ENCODE data around the gene SKAP2.
A peak's percentile ranks its signal among the peaks of the same experiment; 100 is the strongest.

The SKAP2 gene, protein sequence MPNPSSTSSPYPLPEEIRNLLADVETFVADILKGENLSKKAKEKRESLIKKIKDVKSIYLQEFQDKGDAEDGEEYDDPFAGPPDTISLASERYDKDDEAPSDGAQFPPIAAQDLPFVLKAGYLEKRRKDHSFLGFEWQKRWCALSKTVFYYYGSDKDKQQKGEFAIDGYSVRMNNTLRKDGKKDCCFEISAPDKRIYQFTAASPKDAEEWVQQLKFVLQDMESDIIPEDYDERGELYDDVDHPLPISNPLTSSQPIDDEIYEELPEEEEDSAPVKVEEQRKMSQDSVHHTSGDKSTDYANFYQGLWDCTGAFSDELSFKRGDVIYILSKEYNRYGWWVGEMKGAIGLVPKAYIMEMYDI

GRCh38 chr7:26864309-26865093, at the start of gene SKAP2:
TSS of gene SKAP2 (minus strand) at chr7:26864590. CDS start at chr7:26864429, 161 bp downstream.
- peak within 1 kb of the TSS; percentile 85 for H3K4me3 ChIP-seq (ENCODE audit: low read depth, low read length)
- TF ChIP-seq, protein P1, sequence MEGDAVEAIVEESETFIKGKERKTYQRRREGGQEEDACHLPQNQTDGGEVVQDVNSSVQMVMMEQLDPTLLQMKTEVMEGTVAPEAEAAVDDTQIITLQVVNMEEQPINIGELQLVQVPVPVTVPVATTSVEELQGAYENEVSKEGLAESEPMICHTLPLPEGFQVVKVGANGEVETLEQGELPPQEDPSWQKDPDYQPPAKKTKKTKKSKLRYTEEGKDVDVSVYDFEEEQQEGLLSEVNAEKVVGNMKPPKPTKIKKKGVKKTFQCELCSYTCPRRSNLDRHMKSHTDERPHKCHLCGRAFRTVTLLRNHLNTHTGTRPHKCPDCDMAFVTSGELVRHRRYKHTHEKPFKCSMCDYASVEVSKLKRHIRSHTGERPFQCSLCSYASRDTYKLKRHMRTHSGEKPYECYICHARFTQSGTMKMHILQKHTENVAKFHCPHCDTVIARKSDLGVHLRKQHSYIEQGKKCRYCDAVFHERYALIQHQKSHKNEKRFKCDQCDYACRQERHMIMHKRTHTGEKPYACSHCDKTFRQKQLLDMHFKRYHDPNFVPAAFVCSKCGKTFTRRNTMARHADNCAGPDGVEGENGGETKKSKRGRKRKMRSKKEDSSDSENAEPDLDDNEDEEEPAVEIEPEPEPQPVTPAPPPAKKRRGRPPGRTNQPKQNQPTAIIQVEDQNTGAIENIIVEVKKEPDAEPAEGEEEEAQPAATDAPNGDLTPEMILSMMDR (IDR thresholded peaks at IDR 0.05; ENCODE audit: insufficient read depth, low read depth, low read length, missing control alignments): no peak
- peak; percentile 99 for DNase-seq (ENCODE audit: low read depth)

GRCh38 chr7:26912933-26913536, 48.6 kb upstream of the SKAP2 start:
- TF ChIP-seq, protein P1 (IDR thresholded peaks at IDR 0.05; ENCODE audit: insufficient read depth, low read depth, low read length, missing control alignments): no peak

GRCh38 chr7:26912338-26912737, 47.9 kb upstream of the SKAP2 start:
- no peak for DNase-seq (ENCODE audit: low read depth)

More at GRCh38 chr7:26912933-26913536, 48.6 kb upstream of the SKAP2 start:
- H3K4me3 ChIP-seq (ENCODE audit: low read depth, low read length): no peak overlapping the region
- DNase-seq (ENCODE audit: low read depth): no peak

GRCh38 chr7:26910221-26910620, 45.8 kb upstream of the SKAP2 start:
- DNase-seq (ENCODE audit: low read depth): no peak
- TF ChIP-seq, protein P1 (IDR thresholded peaks at IDR 0.05; ENCODE audit: insufficient read depth, low read depth, low read length, missing control alignments): no peak
- no peak overlapping the region for H3K4me3 ChIP-seq (ENCODE audit: low read depth, low read length)

More at GRCh38 chr7:26912338-26912737, 47.9 kb upstream of the SKAP2 start:
- TF ChIP-seq, protein P1 (IDR thresholded peaks at IDR 0.05; ENCODE audit: insufficient read depth, low read depth, low read length, missing control alignments): no peak
- no peak overlapping the region for H3K4me3 ChIP-seq (ENCODE audit: low read depth, low read length)

GRCh38 chr7:26900251-26900650, 35.9 kb upstream of the SKAP2 start:
- TF ChIP-seq, protein P1 (IDR thresholded peaks at IDR 0.05; ENCODE audit: insufficient read depth, low read depth, low read length, missing control alignments): no peak
- no peak overlapping the region for H3K4me3 ChIP-seq (ENCODE audit: low read depth, low read length)
- no peak for DNase-seq (ENCODE audit: low read depth)

GRCh38 chr7:26899519-26899918, 35.1 kb upstream of the SKAP2 start:
- no peak overlapping the region for H3K4me3 ChIP-seq (ENCODE audit: low read depth, low read length)

More at GRCh38 chr7:26899519-26899918, 35.1 kb upstream of the SKAP2 start:
- no peak for DNase-seq (ENCODE audit: low read depth)
- TF ChIP-seq, protein P1 (IDR thresholded peaks at IDR 0.05; ENCODE audit: insufficient read depth, low read depth, low read length, missing control alignments): no peak
